Adipose tissue (tissue), 3 donors: ENCODE data around the gene XCL2. TPM values are rescaled to one million over a fixed set of nuclear protein-coding genes. Genes with fewer than 3 reads are reported as not detected.

Source experiments
- H3K27ac ChIP-seq: one replicate; pipeline ENCODE4 v1.5.1; 2013; ENCODE audit warnings: low read depth, low read length
- WGBS, 3 donors: extraction: QIAGEN DNeasy Blood & Tissue Kit; methylation state at CpG; one replicate each; pipeline ENCODE4 v1.1.7; 2013; 5-methylcytosine and 5-hydroxymethylcytosine counted together
- polyA plus RNA-seq, 3 donors: library from polyadenylated mRNA; stranded (reverse); fragments of 200-250 nt; gene quantifications; one replicate each; pipeline ENCODE4 v1.2.3, GENCODE V29; 2013
- donor health status: healthy with polysubstance abuse.
- donor health status: Bipolar disorder and iron deficiency.
- donor health status: healthy.

The XCL2 gene
- polyA plus RNA-seq, 3 donors = not detected

DNA sequence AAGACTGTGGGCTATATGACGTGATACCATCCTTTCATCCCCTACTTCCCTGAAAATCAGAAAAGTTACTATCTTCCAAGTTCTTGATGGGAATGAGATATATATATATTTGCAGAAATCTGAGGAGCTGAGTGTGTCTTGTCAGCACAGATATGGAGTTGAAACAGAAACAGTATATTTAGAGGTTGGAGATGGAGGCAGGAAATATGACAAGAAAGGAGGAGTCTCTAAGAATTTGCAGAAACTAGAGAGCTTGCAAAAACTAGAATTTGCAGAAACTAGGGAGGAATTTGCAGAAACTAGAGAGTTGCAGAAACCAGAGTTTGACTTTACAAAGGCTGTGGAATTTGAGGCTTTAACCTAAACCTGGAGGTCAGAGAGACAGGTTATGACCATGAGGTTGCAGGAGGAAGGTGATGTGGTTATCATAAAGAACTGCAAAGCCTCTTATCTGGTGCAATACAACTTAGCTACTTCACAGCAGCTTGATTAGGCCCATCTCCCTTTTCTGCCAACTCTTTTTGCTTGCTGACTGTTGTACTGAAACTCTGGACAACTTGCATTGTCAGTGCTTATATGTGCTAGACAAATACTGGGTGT is 22.3 kb downstream of the XCL2 start:
- WGBS, 3 donors = 85 to 97% (median 93%) methylated on average over 1 of the region's 1 CpG
- H3K27ac ChIP-seq = no peak overlapping the region

DNA sequence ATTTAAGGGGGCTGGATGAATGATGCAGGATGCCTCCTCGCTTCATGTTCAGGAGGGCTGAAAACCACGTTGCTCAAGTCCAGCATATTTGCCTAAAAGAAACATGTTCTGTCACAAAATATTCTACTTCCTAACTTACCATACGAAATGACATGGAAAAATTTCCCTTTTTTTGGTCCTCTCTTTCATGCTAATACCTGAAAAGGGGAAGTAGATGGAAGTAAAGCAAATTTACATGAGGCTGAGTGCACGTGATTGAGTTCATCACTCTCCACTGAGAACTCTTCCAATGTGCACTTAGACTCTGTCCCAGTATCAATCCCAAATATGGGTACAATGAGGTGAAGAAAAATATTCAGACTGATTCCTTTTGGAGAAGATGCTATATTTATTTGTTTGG is 23.0 kb downstream of the XCL2 start:
- H3K27ac ChIP-seq = no peak overlapping the region
- WGBS, 3 donors = 56 to 72% (median 69%) methylated on average over 4 of the region's 4 CpGs

- 56 to 71% (median 64%) methylated on average over 6 of the region's 6 CpGs for WGBS, 3 donors
- no peak overlapping the region for H3K27ac ChIP-seq
Observed at GRCh38 chr1:168520052-168520751, 23.6 kb downstream of the XCL2 start.

GRCh38 chr1:168518813-168519212 is 25.0 kb downstream of the XCL2 start:
- H3K27ac ChIP-seq = no peak overlapping the region
- WGBS, 3 donors = 84 to 97% (median 91%) methylated on average over 1 of the region's 1 CpG

DNA sequence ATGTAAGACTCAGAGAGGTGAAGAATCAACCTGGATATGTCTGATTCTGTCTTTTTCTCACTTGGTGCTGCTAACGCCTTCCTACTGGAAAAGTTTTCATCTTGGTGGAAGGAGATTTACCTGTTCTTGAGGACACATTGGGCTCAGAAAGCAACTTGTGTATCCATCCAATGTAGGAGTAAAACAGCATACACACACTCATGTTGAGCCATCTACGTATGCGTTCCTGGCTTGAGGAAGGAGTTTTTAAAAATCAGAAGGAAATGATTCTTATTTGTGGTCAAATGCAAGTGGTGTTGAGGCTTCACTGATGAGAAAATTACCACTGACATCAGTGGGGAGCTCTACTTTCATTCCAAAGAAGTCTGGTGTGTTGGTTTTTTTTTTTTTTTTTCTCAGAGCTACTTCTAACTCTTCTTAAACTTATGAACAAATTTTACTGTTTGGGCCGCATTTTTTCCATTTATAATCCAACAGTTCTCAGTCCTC is 25.6 kb downstream of the XCL2 start:
- WGBS, 3 donors = 67 to 80% (median 76%) methylated on average over 4 of the region's 4 CpGs
- no peak overlapping the region for H3K27ac ChIP-seq

DNA sequence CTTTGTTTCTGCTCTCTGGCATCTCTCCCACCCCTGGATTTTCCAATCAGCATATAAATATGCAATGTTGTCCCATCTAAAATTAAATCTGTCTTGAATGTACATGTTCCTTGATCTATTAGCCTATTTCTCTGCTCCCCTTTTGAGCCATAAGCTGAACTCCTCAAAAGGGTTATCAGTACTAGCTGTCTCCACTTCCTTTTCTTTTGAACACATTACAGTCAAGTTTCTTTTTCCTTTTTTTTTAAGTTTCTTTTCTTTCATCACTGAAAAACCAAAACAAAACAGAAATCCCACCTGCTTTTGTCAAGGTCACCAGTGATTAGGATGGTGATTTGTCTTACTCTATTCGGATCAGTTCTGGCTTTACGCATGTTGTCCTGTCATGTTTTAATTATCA is 29.3 kb downstream of the XCL2 start:
- 84 to 88% (median 87%) methylated on average over 2 of the region's 2 CpGs for WGBS, 3 donors
- H3K27ac ChIP-seq = no peak overlapping the region

- 56 to 64% (median 56%) methylated on average over 9 of the region's 9 CpGs for WGBS, 3 donors
- H3K27ac ChIP-seq = no peak overlapping the region
Observed at GRCh38 chr1:168513656-168514404, 30.0 kb downstream of the XCL2 start.

GRCh38 chr1:168512864-168513595 is 30.8 kb downstream of the XCL2 start:
- H3K27ac ChIP-seq = no peak overlapping the region

GRCh38 chr1:168509875-168510791 is 33.7 kb downstream of the XCL2 start:
- 82 to 89% (median 83%) methylated on average over 13 of the region's 13 CpGs for WGBS, 3 donors
- no peak overlapping the region for H3K27ac ChIP-seq

More at GRCh38 chr1:168512864-168513595, 30.8 kb downstream of the XCL2 start:
- WGBS, 3 donors = 75 to 88% (median 80%) methylated on average over 13 of the region's 13 CpGs

DNA sequence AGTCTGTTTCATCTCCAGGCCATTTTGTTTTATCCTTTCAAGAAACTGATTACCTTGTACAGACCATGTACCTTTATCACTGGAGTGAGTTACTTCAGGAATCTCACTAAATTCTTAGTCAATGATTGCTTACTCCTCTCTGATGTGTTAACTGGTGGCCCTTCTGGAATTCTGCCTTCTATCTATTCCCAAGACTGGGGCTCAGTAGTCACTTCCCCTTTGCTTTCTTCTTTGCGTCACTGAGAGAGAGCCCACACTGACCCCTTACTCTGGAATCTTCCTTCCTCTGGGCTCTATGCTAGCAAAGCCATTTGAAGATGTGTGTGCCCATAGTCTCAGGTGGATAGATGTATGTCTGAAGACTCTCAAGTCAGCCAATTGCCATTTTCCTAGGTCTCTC is 34.6 kb downstream of the XCL2 start:
- WGBS, 3 donors = 50 to 100% (median 75%) methylated on average over 1 of the region's 1 CpG
- H3K27ac ChIP-seq = no peak overlapping the region

- 88 to 90% (median 89%) methylated on average over 4 of the region's 4 CpGs for WGBS, 3 donors
- no peak overlapping the region for H3K27ac ChIP-seq
Observed at GRCh38 chr1:168507828-168508227, 36.0 kb downstream of the XCL2 start.

DNA sequence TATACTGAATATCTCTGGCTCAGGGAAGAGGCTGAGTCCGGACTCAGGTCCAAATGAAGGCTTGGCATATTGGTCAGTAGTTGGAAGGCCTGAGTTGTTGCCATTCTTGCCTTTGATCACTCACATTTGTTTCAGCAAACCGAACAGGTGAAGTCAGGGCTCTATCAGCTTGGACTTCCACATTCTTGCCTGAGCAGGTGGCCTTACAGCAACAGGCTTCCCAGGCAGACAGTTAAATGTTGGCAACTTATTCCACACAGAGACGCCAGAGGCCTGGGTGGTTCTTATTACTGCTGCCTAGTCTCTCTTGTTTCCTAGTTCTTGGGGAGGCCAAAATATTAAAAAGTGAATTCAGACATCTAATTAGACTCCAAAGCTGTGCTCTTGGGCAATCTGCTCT is 36.6 kb downstream of the XCL2 start:
- WGBS, 3 donors = 50 to 79% (median 78%) methylated on average over 3 of the region's 3 CpGs
- no peak overlapping the region for H3K27ac ChIP-seq

- 86 to 94% (median 87%) methylated on average over 6 of the region's 6 CpGs for WGBS, 3 donors
- H3K27ac ChIP-seq = no peak overlapping the region
Observed at GRCh38 chr1:168506204-168506819, 37.5 kb downstream of the XCL2 start.

- H3K27ac ChIP-seq = no peak overlapping the region
- WGBS, 3 donors = 92 to 98% (median 93%) methylated on average over 1 of the region's 1 CpG
Observed at GRCh38 chr1:168505006-168505405, 38.8 kb downstream of the XCL2 start.

DNA sequence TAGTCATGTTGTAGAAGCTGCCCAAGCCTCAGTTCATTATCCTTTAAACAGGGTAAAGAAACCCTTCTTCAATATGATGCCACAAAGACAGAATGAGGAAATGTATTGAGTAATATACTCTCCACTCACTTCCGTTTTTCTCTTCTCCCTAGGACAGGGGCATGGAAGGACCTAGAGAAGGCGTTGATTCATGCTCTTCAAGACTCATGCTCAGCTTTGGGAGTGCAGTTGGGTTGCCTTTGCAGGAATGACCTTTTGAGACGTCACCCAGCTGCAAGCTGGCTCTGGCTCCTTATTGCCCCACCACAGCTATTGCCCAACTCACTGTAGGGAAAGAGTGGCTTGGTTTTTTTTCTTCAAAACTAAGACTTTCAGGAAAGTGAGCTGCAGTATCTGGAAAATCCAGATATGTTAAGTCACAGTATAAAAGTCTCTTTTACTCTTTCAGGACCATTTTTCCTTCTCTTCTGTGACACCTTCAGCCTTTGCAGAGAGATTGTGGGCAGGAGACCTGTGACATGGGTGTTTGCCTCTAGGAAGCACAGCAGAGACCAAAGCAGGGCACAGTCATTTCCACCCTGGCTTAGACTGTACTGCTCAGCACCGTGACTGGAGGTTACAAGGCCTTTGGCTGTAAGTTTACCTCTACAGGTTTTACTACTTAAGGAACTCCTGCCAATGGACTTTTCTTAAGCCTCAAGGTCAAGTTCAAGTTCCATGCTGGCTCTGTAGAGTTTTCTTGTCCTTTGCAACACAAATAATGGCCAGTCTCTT is 39.5 kb downstream of the XCL2 start:
- 41 to 69% (median 51%) methylated on average over 4 of the region's 4 CpGs for WGBS, 3 donors
- H3K27ac ChIP-seq = no peak overlapping the region

DNA sequence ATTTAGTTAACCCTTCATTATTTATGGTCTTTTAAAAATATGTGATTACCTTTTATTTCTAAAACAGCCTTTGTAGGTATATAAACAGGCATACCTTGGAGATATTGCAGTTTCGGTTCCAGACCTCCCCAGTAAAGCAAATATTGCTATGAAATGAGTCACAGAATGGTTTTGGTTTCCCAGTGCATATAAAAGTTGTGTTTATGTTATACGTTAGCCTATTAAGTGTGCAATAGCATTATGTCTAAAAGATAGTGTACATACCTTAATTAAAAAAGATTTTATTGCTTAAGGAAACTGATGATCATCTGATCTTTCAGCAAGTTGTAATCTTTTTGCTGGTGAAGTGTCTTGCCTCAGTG is 44.1 kb downstream of the XCL2 start:
- H3K27ac ChIP-seq = no peak overlapping the region
- 87 to 94% (median 90%) methylated on average over 2 of the region's 2 CpGs for WGBS, 3 donors
